Central memory CD4-positive, alpha-beta T cell (primary cell): Measurements from ENCODE around the gene WEE1.
"Not testable (repeated sequence)": the region's sequence is repeated elsewhere in the genome, so short reads cannot be mapped to it uniquely, and the experiment has no call there.

ENCODE experiments used
- DNase-seq: peaks from one replicate; pipeline ENCODE4 v3.0.0; 2022

Gene WEE1

GRCh38 chr11:9600644-9601036 lies 27.2 kb downstream of the WEE1 start:
- DNase-seq, result no peak

DNA sequence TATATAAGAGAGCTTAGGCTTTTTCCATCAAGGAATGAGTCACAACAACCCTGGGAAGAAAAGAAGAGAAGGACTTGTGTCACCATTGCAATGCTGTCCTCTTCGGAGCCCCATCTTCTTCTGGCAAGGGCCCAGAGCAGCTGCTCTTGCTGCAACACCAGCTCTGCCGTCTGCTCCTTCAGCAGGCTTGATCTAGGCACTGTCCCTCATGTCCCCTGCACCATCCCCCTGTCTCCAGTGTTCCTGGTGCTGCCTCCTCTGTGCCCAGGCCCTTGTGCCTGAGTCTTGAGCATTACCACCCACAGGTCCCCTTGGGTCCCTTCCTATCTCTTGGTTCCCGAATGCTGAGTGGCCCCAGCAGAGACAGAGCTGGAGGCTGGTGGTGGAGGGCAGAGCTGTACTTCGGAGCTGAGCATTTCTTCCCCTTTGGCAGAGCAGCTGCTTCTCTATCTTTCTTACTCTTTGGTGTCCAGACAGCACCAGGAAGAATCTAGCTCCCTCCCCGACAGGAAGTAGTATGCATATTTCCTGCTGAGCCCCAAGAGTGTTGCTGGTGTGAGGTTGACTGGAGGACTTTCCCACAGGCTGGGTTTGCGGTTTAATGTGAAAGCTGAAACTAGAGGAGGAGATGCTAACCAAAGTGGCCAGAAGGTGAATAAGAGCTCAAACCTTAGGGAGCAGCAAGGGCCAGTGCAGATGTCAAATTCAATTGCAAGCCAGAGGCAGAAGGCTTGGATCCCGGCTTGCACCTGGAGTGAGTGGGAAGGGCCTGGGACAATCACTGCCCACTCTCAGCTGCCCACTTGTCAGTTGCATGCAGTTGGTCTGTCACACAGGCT lies 27.8 kb downstream of the WEE1 start:
- peak; percentile 63 for DNase-seq

GRCh38 chr11:9601876-9602199 lies 28.4 kb downstream of the WEE1 start:
- DNase-seq, result no peak

GRCh38 chr11:9603214-9603613 lies 29.7 kb downstream of the WEE1 start:
- not testable (repeated sequence) for DNase-seq

- no peak for DNase-seq
Measured at GRCh38 chr11:9604134-9604533, 30.7 kb downstream of the WEE1 start.

DNA sequence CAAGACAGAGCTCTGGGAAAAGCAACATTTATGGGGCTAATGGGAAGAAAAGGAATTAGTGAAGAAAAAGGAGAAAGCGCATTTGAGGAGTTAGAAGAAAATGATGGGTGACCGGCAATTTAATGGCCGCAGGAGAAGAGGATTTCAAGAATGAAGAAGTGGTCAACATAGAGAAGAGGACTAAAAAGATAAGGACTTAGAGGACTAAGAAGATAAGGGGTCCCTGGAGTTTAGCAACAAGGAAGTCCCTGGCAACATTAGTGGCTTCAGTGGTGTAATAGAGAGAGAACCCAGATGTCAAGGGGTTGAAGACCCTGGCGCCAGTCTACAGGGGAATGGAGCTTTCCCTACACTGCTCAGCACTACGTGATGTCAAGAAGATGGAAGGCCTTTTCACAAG lies 32.3 kb downstream of the WEE1 start:
- no peak for DNase-seq

DNA sequence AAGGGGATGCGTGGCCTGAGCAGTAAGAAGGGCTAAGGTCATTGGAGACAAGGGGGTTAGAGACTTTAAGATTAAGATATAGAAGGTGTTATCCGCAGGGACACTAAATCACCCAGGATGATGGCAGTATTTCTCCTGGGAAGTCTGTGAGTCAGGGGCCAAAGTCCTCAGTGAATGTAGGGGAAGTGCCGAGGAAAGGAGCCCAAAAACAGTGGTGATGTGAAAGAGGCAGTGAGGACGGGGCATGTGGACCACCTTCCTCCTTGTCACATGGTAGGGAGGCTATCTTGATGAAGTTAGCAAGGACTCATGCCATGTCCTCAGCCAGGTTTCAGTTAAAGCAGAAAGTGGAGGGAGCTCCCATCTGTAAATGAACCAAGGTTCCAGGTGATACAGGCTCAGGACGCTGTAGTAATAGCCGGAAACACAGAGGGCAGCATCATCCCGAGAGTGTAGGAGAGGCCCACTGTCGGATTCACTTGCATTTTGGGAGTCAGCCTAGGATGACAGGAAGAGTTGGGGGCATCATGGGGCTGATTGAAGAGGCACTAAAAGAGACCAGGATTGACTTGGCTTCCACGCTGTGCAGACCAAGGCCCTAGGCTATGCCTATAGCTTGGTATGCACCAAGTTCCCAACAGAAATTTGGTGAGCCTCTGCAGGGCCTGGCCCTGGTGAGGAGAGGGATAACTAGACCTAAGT lies 33.5 kb downstream of the WEE1 start:
- no peak for DNase-seq

GRCh38 chr11:9607511-9607899 lies 34.0 kb downstream of the WEE1 start:
- DNase-seq, result no peak

GRCh38 chr11:9609002-9609759 lies 35.7 kb downstream of the WEE1 start:
- no peak for DNase-seq

- no peak for DNase-seq
Measured at GRCh38 chr11:9609841-9610240, 36.4 kb downstream of the WEE1 start.

- DNase-seq, result peak; percentile 77
Measured at GRCh38 chr11:9613118-9613829, 39.8 kb downstream of the WEE1 start.

DNA sequence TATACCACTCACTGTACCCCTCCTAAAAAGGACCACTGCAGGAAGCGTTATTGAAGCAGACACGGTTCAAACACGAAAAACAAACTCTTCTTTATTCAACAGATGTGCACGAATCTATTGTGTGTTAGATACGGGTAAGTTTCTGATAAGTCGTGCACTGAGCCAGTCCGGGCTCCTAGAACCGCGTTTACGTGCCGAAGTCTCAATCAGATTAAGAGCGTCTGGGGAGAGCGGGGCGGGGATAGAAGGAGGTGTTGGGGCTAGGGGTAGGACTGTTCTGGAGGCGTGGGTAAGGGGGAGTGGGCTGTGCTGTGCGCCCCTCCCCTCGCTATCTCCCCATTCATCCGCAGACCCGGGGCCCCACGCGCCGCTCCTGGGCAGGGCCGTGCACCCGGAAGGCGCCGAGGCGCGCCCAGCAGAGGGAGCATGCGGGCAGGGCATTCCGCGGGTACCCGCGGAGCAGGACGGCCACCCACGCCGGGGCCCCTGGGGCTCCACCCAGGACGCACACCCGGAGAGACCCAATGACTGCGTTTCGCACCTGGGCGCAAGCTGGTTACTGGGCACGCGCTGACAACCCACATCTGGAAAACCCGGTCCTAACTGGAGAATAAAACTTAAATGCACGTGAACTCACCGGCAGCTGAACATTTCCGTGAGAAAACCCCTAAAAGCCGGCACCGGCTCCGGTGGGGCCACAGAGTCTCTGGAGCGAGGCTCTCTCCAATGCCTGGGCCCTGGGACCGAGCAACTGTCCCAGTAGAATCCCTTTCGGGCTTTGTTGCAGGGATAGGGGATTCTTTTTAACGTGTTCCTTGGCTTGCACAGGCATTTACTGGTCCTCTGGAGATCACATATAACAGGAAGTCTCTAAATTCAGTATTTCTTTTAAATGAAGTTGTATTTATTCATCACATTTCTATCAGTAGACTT lies 40.6 kb downstream of the WEE1 start:
- peak; percentile 86 for DNase-seq

- no peak for DNase-seq
Measured at GRCh38 chr11:9615031-9615451, 41.6 kb downstream of the WEE1 start.

DNA sequence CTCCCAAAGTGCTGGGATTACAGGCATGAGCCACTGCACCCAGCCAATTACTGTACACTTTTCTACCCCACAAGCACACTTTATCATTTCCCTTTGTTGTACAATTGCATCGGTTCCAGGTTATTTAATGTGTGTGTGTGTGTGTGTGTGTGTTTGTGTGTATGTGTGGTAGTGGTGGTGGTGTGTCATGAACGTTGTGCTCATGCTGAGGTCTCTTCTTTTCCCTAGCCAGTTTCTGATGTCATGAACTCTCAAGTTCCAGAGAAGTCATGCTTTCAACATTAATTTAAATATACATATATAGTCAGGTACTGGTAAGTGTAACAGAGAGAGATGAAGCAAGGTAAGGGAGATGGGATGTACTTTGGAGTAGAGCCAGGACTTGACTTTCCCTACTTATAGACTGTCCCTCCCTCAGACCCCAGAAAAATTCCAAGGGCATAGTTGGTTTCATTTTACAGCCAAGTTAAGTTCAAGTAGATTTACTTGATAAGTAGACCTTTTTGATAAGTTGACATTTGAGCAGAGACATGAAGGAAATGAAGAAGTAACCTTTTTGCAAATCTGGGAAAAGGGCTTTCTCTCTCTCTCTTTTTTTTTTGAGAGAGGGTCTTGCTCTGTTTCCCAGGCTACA lies 42.7 kb downstream of the WEE1 start:
- DNase-seq, result no peak

DNA sequence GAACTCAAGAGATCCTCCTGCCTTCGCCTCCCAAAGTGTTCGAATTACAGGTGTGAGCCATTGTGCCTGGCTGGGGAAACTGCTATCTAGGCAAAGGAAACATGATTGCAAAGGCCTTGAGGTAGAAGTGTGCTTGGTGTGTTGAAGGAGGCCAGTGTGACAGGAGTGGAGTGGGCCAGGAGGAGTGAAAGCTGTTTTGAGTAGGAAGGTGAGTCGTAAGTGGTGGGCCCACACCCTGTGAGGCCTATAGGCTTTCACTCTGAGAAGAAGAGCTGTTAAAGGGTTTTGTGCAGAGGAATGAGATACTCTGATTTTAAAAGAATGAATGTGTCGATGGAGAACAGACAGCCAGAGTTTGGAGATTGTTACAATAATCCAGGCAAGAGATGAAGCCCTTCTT lies 43.4 kb downstream of the WEE1 start:
- DNase-seq, result no peak

DNA sequence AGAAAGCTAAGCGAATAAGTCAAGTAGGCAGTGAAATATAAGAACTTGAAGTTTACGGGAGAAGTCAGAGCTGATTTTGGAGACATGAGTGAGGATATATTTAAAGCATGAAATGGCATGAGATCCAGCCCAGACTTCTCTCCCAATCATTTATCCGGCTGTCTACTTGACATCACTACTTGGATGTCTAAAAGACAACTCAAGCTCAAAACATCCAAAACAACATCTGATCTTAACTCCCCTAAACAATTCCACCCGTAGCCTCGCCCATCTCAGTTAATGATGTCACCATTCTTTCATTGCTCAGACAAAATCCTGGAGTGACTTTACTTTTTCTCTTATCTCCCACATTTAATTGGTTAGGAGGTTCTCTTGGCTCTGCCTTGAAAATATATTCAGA lies 44.5 kb downstream of the WEE1 start:
- no peak for DNase-seq

- DNase-seq, result no peak
Measured at GRCh38 chr11:9619004-9619403, 45.5 kb downstream of the WEE1 start.

DNA sequence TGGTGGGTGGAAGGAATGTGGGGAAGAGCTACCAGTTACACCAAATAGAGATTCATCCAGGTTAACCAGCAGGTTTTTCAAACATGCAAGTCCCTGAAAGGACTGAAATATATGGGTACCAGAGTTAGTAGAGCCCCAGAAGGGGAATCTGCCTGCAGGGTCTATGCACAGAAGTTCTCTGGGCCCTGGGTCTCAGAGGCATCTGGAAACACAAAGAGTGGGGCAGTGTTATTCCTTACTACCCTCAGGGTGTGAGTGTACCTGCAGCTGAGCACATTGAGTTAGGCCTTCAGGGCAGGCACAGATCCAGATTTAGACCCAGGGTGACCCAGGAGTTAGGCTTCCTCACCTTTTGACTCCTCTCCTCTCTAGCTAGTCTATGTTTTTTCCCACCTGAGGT lies 46.5 kb downstream of the WEE1 start:
- DNase-seq, result no peak

- DNase-seq, result not testable (repeated sequence)
Measured at GRCh38 chr11:9622353-9622752, 48.9 kb downstream of the WEE1 start.

GRCh38 chr11:9623053-9623452 lies 49.6 kb downstream of the WEE1 start:
- DNase-seq, result not testable (repeated sequence)

DNA sequence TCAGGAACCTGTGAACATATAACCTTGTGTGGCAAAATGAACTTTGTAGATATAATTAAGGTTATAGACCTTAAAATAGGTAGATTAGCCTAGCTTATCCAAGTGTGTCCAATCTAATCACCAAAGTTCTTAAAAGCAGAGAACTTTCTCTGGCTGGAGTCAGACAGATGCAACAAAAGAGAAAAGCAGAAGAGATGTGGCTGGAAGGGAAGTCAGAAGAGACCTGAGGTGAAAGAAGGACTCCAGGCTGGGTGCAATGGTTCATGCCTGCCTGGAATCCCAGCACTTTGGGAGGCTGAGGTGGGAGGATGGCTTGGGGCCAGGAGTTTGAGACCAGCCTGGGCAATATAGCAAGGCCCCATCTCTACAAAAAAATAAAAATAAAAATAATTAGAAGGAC lies 51.0 kb downstream of the WEE1 start:
- DNase-seq, result no peak
